ENCODE data around the gene PIH1D1. TPM values are rescaled to one million over a fixed set of nuclear protein-coding genes. Genes with fewer than 3 reads are reported as not detected.

PIH1D1 gene
- total and polyA plus RNA-seq, 2 of the 13 experiments (the other 11 are each of a cell fraction or from before 2014, with no cell fraction given): 110 to 137 TPM

- peak; percentile 28; the same call in 1 of the 2 replicates for TF ChIP-seq UBTF (CRISPR knock-in tag; IDR thresholded peaks at IDR 0.05)
Observed at GRCh38 chr19:49427855-49428546, 23.6 kb downstream of the PIH1D1 start (continued).

GRCh38 chr19:49427339-49427738 lies 24.3 kb downstream of the PIH1D1 start:
- Histone ChIP-seq H3K27ac (ENCODE audit: extremely low read length, insufficient read depth, low read length) (no peak overlapping the region), H3K4me2 (ENCODE audit: low read depth, low read length) (no peak overlapping the region), H3K4me1 (ENCODE audit: insufficient read depth, low read length) (peaks cover 16% of the 10 kb centered on the region), H3K9me3 (ENCODE audit: low read length) (no peaks in the 10 kb centered on the region), H3K4me3 (replicated peaks in 1 of 3; ENCODE audit: insufficient read depth in 1 of 3, low read depth in 2 of 3, low read length in 3 of 3) (no peak overlapping the region), H2AFZ (ENCODE audit: low read length) (no peak overlapping the region), H3K9ac (ENCODE audit: insufficient read depth, low read depth, low read length) (no peak overlapping the region), H3K79me2 (ENCODE audit: insufficient read depth, low read length) (no peaks in the 10 kb centered on the region), H3K27me3 (ENCODE audit: control insufficient read depth in 1 of 2, insufficient read depth in 2 of 2, low read length in 2 of 2) (peaks cover 12 to 85% of the 10 kb centered on the region in 2 experiments), H3K36me3 (replicated peaks in 1 of 2; ENCODE audit: control insufficient read depth in 1 of 2, insufficient read depth in 2 of 2, low read length in 2 of 2) (no peaks in the 10 kb centered on the region), H4K20me1 (ENCODE audit: insufficient read depth, low read length) (no peaks in the 10 kb centered on the region)
- BruUV-seq (replicated peaks): no TSS peak
- FAIRE-seq: no peak
- DNase-seq (ENCODE audit: low spot score): no peak
- CTCF ChIA-PET (ENCODE audit: low intra/inter-chr PET ratio, low total read pairs): no interaction called here
- POLR2A ChIA-PET: no interaction called here
- in situ Hi-C loops (cut with HindIII; ENCODE audit: extremely low pct_ligation_motif_present, low pct_unique_long_range_greater_than_20kb): loop anchor here (5.0 kb wide), 1 partner anchor 35 kb away; no protein-coding TSS in a partner anchor
- WGBS (ENCODE audit: low lambda C conversion rate): 43% methylated on average over 11 of the region's 12 CpGs
- ATAC-seq: no peak
- intact Hi-C loops (cut with micrococcal nuclease; ENCODE audit: unreplicated experiment): loop anchor here (5.0 kb wide), 1 partner anchor 35 kb away; no protein-coding TSS in a partner anchor
- no peak for TF ChIP-seq ARNT2 (CRISPR knock-in tag; IDR thresholded peaks at IDR 0.05; ENCODE audit: low read depth)
- no peak for TF ChIP-seq ZNF224 (CRISPR knock-in tag; IDR thresholded peaks at IDR 0.05)
- no peak for TF ChIP-seq KDM2A (CRISPR knock-in tag; IDR thresholded peaks at IDR 0.05; ENCODE audit: borderline replicate concordance, low read depth)
- no peak for TF ChIP-seq MIXL1 (CRISPR knock-in tag; IDR thresholded peaks at IDR 0.05)
- no peak for TF ChIP-seq ZNF382 (CRISPR knock-in tag; IDR thresholded peaks at IDR 0.05; ENCODE audit: borderline replicate concordance)
- no peak for TF ChIP-seq NCOR1 (IDR thresholded peaks at IDR 0.05; ENCODE audit: borderline replicate concordance, low read length)
- no peak for TF ChIP-seq THAP7 (CRISPR knock-in tag; IDR thresholded peaks at IDR 0.05)
- TF ChIP-seq MAFG (CRISPR knock-in tag; IDR thresholded peaks at IDR 0.05): no peak
- TF ChIP-seq FOXA3 (CRISPR knock-in tag; IDR thresholded peaks at IDR 0.05): no peak
- TF ChIP-seq SMARCE1 (IDR thresholded peaks at IDR 0.05; ENCODE audit: borderline replicate concordance): no peak
- TF ChIP-seq CREM (IDR thresholded peaks at IDR 0.05): no peak
- TF ChIP-seq CREM (CRISPR knock-in tag; IDR thresholded peaks at IDR 0.05): no peak
- no peak for TF ChIP-seq HOXA3 (CRISPR knock-in tag; IDR thresholded peaks at IDR 0.05)
- TF ChIP-seq TEF (CRISPR knock-in tag; IDR thresholded peaks at IDR 0.05): no peak
- TF ChIP-seq HMGXB4 (CRISPR knock-in tag; IDR thresholded peaks at IDR 0.05; ENCODE audit: borderline replicate concordance in 1 of 2, low read depth in 1 of 2): no peak
- no peak for TF ChIP-seq ATF1 (CRISPR knock-in tag; IDR thresholded peaks at IDR 0.05)
